H1 (cell line): Measurements from ENCODE around the gene DYNC1I1. TPM values are rescaled to one million over a fixed set of nuclear protein-coding genes. Genes with fewer than 3 reads are reported as not detected.

Source experiments
- PHF8 ChIP-seq: fragments of 200-600 bp; sonication (generic); conservative IDR thresholded peaks from 2 replicates; pipeline ENCODE4 v1.7.1; 2012; ENCODE audit warnings: low read depth, mild to moderate bottlenecking, inconsistent platforms, low read length, moderate library complexity
- POU5F1 ChIP-seq: IDR thresholded peaks from 2 replicates; pipeline ENCODE4 v1.6.1; 2011; ENCODE audit warnings: low read depth, mild to moderate bottlenecking, low read length, moderate library complexity
- RFX5 ChIP-seq: IDR thresholded peaks from 2 replicates; pipeline ENCODE4 v1.6.1; 2011; ENCODE audit warnings: low read depth, low read length, improper control_type of control experiment, borderline replicate concordance
- polyA plus RNA-seq, 7 experiments: library from polyadenylated mRNA; depleted of rRNA in 3 of 7; stranded (reverse) in 5 of 7; unstranded in 2 of 7; fragments of >200 nt in 5 of 7; fragments of 200-250 nt in 2 of 7; gene quantifications; 1 replicate in 5 of 7; 2 replicates in 1 of 7; 4 replicates in 1 of 7; pipeline versions ENCODE4 v1.2.1 to v1.2.3, GENCODE V29; 2011 to 2013; ENCODE audit warnings: missing spikeins in 2 of 7, mixed read lengths in 2 of 7
- total RNA-seq: library from RNA; stranded (reverse); fragmentation: NEBNext Ultra II Directional; extraction: Animal tissue kit (Norgen Biotek cat#: 25700); gene quantifications from 2 replicates; pipeline ENCODE4 v1.2.1, GENCODE V29; 2021
- TF ChIP-seq, protein P1 (sequence below): IDR thresholded peaks from 2 replicates; pipeline ENCODE4 v1.6.1; 2011; ENCODE audit warnings: low read length, improper control_type of control experiment

The DYNC1I1 gene
- total and polyA plus RNA-seq, 2 of the 8 experiments (the other 6 are each of a cell fraction or from before 2014, with no cell fraction given): 0.45 to 0.58 TPM

- TF ChIP-seq, protein P1, sequence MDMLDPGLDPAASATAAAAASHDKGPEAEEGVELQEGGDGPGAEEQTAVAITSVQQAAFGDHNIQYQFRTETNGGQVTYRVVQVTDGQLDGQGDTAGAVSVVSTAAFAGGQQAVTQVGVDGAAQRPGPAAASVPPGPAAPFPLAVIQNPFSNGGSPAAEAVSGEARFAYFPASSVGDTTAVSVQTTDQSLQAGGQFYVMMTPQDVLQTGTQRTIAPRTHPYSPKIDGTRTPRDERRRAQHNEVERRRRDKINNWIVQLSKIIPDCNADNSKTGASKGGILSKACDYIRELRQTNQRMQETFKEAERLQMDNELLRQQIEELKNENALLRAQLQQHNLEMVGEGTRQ: no peak
- TF ChIP-seq PHF8: no peak
- no peak for TF ChIP-seq POU5F1
- no peak for TF ChIP-seq RFX5
Observed at GRCh38 chr7:95861041-95861440, 88.7 kb downstream of the DYNC1I1 start (continued).
